SH-SY5Y (cell line): ENCODE results near the gene TRIM14.

ENCODE experiments used
- GATA2 ChIP-seq: IDR thresholded peaks from 2 replicates; pipeline ENCODE4 v1.6.1; 2011; ENCODE audit warnings: mild to moderate bottlenecking, low read depth, low read length
- GATA3 ChIP-seq: IDR thresholded peaks from 2 replicates; pipeline ENCODE4 v1.6.1; 2011; ENCODE audit warnings: low read depth, mild to moderate bottlenecking, low read length, moderate library complexity

Gene TRIM14

DNA sequence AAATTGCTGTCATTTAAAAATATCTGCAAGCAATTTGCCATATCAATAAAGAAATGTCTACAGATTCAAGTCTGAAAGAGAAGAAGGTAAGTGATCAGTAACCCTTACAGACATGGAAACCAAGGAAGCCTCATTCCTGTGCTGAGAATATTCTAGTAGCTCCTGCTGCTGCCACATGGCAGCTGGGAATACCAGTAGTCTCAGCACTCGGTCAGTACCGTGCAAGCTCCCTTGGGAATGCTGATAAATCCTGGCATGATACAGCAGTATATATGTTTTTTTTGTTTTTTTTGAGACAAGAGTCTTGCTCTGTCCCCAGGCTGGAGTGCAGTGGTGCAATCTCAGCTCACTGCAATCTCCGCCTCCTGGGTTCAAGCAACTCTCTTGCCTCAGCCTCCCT, 34.6 kb downstream of the TRIM14 start:
- no peak for TF ChIP-seq GATA3

DNA sequence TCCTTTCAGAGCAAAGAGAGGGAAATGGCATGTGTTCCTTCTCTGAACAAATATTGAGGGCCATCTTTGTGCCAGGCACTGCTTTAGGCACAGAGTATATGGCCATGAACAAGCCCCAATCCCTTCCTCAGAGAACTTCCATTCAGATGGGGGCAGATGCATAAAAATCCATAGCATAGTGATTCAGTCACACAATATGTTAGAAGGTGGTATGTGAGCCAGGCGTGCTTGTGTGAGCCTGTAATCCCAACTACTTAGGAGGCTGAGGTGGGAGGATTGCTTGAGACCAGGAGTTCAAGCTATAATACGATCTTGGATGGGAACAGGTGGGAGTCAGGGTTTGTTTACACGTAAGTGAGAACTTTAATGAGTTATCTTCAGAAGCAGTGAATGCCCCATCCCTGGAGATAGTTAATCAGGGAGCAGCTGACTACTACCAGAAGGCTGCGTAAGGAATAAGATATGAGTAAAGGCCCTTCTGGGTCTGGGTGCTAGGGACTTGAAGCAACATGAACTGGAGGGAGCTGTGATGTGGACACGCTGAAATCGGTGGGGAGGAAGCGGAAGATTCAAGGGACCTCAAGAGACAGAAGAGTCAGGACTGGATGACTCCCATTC, 35.3 kb downstream of the TRIM14 start:
- TF ChIP-seq GATA3 (no peak), GATA2 (no peak)

DNA sequence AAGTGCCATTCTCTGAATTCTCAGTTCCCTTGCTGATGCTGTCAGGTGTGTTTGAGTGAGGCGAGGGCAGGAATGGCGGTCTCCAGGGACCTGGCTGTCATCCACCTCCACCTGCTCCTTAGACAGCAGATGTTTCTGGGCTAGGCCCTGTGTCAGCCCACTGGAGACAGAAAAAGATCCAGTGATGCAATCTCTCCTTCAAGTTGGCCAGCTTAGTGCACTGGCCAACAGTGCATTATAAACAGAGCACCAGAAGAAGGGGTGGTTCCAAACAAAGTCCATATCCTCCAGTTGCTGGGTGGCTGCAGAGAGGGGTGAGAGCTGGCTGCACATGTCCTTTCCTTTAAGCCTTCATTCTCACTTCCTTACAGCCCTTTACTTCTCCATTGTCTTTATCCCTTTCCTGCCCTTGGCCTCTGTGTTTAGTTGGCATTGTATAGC, 35.9 kb downstream of the TRIM14 start:
- no peak for TF ChIP-seq GATA3

DNA sequence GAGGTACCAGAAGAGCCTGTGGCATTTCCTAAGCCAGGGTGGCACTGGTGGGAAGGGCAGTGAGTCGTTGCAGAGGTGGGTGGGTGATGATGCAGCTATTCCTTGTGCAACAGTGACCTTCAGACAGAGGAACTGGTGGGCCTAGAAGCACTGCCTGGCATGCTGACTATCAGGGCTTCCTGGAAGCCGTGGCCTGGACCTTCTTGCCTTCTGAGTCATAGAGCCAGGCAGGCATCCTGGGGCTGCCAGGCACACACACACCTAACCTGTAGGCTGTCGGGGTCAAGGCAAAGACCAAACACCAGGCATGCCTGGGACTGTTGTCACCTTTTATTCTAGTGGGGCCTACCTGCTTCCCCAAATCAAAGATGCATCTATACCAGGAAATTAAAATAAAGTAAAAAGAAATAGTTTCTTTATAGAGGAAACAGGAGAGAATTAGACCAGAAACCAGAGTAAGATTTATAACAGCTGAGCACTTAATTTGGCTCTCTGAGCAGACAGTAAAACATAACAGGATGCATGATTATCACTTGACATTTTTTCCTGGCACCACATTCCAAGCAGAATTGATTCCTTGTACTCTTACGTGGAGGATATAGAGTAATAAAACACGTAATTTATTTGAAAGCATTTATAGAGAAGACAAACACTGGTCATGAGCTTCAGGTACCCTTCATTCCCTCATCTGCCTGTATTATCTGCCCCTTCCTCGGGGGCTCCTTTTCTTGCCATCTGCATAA, 37.4 kb downstream of the TRIM14 start:
- TF ChIP-seq GATA3 (no peak), GATA2 (no peak)

DNA sequence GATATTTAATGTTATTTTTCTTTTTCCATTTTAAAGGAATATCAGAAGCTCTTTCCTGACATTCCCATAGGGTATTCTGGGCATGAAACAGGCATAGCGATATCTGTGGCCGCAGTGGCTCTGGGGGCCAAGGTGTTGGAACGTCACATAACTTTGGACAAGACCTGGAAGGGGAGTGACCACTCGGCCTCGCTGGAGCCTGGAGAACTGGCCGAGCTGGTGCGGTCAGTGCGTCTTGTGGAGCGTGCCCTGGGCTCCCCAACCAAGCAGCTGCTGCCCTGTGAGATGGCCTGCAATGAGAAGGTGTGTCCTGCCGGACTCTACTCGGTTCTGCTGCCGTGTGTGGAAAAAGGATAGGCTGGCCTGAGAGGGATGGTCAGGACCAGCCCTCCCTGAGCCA, 38.2 kb downstream of the TRIM14 start:
- TF ChIP-seq GATA3 (no peak), GATA2 (no peak)

DNA sequence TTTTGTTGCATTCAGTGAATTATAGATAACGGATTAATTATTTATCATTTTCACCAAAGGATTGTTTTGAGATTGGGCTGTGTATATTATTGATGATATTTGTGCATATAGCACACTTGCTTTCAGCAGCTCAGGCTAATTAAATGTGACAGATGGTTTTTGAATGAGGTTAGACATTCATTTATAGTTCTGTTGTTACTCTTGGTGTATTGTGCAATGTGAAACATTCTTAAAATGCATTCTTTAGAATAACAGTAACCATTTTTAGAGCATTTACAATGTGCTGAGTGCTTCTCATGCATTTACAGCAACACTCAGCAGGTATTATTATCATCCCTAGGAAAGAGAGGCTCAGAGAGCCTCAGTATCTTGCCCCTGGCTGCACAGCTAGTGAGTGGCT, 38.7 kb downstream of the TRIM14 start:
- TF ChIP-seq GATA3 (no peak), GATA2 (no peak)

DNA sequence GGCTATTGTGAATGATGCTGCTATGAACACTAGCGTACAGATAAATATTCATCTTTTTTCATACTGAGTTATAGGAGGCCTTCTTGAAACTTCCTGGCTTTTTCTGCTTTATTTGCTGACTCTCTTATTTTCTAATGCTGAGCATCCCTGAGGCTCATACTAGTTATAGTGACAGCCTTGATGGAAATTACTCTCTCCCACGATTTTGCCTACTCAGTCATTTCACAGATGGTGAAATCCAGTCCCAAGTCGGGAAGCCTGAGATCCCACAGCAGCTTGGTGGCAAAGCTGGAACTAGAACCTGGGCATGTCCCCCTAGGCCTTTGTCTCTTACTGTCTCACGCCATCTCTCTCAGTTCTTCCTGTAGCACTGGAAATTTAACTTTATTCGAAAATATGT, 40.1 kb downstream of the TRIM14 start:
- no peak for TF ChIP-seq GATA2
- TF ChIP-seq GATA3, result no peak

DNA sequence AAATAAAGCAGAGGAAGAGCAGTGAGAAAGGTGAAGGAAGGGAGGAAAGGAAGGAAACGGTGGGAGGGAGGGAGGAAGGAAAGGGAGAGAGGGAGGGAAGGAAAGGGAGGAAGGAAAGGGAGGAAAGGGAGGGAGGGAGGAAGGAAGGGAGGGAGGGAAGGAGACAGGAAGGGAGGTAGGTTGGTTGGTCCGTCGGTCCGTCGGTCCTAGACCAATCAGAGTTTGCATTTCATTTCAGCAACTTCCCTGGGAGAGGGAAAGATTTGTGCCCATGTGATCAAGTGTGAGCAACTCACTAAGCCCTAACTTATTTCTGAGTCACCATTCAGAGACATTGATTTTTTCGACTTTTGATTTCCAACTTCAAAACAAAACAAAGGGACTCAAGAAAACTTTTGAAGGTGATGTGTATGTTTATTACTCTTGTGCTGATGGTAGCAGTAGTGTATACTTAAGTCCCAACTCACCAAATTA, 43.7 kb downstream of the TRIM14 start:
- TF ChIP-seq GATA3 (no peak), GATA2 (no peak)

DNA sequence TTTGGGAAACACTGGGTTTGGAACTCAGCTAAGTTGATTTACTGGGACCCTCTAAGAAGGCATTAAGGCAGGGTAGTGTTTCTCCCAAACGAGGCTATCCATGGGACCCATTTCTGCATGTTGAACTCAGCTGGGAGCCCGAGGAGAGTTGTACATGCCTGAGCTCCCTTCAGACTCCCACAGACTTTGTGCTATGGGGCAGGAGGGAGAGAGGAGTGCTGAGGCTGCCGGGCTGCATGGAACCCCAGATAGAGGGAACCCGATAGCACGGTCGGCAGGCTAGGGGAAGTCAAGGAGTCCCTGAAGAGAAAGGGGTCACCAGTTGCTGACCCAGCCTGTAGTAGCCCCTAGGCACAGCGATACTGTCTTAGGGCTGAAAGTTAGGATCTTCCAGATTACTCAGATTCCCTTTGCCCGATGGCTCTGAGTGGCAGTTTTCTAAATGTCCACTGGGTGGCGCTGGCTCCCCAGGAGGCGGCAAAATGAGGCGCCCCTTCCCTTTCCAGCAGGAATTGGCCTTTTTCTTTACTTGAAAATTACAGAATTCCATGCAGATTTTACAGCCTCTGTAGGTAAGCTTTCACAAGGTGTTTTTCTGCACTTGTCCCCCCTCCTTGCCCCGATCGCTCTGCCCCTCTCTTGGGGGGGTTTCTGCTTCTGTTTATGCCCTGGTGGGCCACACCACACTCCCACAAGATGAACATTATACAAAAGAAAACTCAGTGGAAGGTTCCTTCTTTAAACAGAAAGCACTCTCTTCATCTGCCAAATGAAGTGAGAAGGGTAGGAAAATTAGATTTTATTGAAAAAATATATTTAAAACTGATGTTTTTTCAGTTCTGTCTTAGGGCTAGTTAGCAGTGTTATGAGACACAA, 44.7 kb downstream of the TRIM14 start:
- no peak for TF ChIP-seq GATA3
- TF ChIP-seq GATA2, result no peak

DNA sequence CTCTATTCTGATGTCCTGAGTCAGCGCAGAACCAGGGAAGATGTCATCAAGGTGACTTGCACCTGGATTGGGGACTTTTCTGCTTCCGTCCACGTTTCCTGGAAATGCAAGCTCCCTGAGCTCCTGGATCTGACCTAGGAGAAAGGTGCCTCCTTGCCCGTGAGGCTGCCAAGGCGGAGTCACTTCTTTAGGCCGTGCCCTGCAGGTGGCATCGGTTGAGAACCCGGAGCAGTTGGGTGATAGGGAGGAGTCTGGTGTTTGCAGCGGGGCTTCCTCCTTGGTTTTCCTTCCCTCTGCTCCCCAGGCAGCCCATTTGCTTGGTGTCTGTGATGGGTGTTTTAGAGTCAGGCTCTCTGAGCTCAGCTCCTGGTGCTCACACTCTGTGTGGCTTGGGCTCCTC, 47.3 kb downstream of the TRIM14 start:
- TF ChIP-seq GATA2, result no peak
- TF ChIP-seq GATA3, result no peak

DNA sequence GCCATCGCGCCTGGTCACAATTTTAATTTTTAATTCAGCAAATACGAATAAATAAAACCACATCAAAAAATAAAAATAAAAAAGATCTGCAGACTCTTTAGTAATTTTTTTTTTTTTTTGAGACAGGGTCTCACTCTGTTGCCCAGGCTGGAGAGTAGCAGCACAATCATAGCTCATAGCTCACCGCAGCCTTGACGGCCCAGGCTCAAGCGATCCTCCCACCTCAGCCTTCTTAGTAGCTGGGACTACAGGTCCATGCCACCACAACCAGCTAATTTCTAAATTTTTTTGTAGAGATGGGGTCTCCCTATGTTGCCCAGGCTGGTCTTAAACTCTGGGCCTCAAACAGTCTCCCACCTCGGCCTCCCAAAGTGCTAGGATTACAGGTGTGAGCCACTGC, 48.3 kb downstream of the TRIM14 start:
- no peak for TF ChIP-seq GATA3
- TF ChIP-seq GATA2, result no peak

DNA sequence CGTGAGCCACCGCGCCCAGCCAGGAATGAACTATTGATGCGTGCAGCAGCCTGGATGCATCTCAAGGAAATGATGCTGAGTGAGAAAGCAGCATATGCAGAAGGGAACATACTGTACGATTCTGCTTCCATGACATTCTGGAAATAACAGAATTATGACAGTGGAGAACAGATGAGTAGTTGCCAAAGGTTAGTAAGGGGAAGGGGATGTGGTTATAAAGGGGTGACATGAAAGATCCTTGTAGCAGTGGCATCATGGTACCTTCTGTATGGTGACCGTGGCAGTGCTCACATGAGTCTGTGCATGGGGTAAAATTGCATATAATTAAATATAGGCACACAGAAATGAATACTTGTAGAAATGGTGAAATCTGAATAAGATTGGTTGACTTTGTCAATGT, 49.5 kb downstream of the TRIM14 start:
- TF ChIP-seq GATA2, result no peak
- TF ChIP-seq GATA3, result no peak

DNA sequence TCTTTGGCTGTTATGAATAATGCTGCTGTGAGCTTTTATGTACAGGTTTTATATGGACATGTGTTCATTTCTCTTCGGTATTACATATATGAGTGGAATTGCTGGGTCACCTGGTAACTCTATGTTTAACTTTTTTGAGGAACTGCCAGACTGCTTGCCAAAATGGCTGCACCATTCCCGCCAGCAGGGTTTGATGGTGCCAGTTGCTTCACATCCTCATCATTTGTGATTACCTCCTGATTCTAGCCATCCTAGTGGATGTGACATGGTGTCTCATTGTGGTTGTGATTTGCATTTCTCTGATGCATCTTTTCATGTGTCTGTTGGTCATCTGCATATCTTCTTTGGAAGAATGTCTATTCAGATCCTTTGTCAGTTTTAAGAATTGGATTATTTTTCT, 51.8 kb downstream of the TRIM14 start:
- no peak for TF ChIP-seq GATA3
- TF ChIP-seq GATA2, result no peak

DNA sequence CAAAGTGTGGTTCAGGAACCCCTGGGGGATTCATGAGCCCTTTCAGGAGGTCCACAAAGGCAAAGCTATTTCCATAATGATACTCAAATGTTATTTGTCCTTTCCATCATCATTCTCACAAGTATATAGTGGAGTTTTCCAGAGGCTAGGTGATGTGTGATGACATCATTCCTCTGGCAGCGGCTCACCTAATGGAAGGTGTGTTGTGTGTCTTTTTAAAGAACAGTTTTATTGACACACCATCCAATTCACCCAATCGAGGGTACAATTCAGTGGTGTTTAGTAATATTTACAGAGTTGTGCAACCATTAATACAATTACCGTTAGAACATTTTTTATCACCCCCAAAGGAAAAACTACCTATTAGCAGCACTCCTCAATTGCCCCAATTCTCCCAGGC, 52.8 kb downstream of the TRIM14 start:
- TF ChIP-seq GATA3 (no peak), GATA2 (no peak)

DNA sequence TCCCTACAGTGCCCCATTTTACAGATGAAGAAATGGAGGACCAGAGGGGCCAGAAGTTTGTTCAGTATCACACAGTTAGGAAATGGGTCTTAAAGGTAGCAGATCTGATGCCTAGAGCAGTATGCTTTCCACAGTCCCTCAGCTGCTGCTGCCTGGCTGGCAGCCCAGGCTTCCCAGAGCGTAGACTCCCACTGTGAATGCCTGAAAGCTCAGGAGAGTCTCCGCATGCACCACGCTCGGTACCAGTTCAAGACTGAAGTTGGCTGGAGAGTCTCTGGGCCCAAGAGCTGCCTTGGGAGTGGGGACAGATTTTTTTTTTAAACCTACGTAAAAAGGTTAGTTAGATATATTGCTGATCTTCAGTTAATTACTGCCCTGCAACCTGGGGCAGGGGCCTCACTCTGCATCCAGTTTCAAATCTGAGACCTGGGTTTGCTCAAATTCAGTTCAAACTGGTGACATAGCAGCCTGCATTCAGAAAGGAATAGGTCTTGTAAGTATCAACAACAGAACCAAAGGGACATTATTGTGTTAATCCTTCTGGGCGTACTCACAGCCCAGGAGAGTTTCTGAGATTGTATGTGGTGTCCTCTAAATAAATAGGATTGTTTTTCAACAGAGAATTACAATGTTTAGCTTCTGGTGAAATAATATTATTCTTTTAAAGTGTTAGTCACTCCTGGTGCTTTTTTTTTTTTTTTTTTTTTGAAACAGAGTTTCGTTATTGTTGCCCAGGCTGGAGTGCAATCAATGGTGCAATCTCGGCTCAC, 54.2 kb downstream of the TRIM14 start:
- TF ChIP-seq GATA3, result no peak
- no peak for TF ChIP-seq GATA2
